ENCODE data around the gene UBE2L3. TPM values are rescaled to one million over a fixed set of nuclear protein-coding genes. Genes with fewer than 3 reads are reported as not detected.
"Not testable (repeated sequence)": the region's sequence is repeated elsewhere in the genome, so short reads cannot be mapped to it uniquely, and the experiment has no call there.

UBE2L3 gene
- polyA plus RNA-seq, 2 of the 4 experiments (the other 2 are of a cell fraction): 54.9 to 55.6 TPM

DNA sequence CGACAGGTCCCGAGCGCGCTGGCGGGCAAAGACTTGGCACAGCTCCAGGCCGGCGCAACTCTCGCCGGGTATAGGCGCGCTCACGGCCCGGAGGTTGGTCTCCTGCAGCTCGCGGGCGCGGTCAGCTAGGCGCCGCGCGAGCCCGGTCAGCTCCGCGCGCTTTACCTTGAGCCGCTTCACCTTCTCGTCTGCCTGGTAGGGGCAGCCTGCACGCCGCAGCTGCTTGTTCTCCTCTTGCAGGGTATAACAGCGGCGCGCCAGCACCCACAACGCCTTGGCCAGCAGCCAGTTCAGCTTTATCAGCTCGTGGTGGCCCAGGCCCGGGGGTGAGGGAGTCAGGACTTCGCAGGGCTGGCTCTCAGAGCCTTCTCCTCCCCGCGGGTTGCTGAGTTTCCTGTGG lies 18.0 kb upstream of the UBE2L3 start:
- H3K27ac ChIP-seq; POLR2A ChIA-PET; H3K4me3 ChIP-seq; H3K4me1 ChIP-seq; CTCF ChIA-PET; H3K9me3 ChIP-seq; DNase-seq (ENCODE audit: low read depth in 1 of 2, low spot score in 1 of 2); H3K4me2 ChIP-seq; ATAC-seq; FAIRE-seq: not testable (repeated sequence)
- WGBS (ENCODE audit: missing lambda C conversion rate): no CpG with 5 or more reads among the region's 38 CpGs

DNA sequence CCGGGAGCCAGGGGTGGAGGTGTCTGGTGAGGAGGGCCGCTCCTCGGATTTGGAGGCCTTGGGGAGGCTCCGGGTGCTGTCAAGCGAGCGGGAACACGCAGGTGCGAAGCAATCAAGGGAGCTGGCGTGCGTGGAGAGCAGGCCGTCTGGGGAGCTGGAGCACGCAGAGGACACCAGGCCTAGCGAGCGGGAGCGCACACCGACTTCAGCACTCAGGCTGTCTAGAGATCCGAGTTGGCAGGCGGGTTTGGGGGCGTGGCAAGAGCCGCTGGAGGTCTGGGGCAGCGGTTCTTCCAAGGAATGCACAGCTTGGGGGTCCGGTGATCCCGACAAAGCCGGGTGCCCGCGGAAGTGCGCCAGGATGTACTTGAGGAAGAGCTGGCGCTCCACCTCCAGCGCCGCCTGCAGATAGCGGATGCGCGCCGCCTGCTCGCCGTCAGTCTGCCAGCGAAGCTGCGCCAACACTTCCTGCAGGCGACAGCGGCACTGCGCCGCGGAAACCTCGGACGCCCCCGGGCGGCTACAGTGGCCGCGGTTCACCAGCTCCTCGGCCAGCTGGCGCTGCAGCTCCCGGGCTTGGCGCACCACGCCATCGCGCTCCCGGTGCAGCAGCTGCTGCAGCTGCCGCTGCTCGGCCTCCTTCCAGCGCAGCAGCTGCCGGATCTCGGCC lies 17.4 kb upstream of the UBE2L3 start:
- FAIRE-seq; H3K4me2 ChIP-seq; DNase-seq (ENCODE audit: low read depth in 1 of 2, low spot score in 1 of 2); CTCF ChIA-PET; H3K4me3 ChIP-seq; POLR2A ChIA-PET; H3K9me3 ChIP-seq; H3K27ac ChIP-seq; H3K4me1 ChIP-seq: not testable (repeated sequence)
- no CpG with 5 or more reads among the region's 62 CpGs for WGBS (ENCODE audit: missing lambda C conversion rate)
- peak; percentile 93 to 95 for ATAC-seq

DNA sequence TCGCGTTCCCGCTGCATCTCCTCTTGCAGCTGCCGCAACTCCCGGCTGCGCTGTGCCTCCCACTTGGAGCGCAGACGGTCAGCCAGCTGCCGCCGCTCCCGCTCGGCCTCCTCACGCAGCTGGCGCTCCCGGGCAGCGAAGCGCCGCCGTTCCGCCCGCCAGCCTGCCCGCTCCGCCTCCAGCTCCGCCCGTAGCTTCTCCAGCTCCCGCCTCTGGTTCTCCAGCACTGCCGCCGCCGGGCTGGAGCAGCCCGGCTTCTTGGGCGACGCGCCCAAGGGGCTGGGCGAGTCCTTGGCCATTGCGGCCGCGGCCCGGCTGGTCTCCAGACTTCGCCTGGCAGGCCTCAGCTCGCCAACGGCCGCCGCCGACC lies 16.9 kb upstream of the UBE2L3 start:
- ATAC-seq: peak; percentile 78 to 82
- H3K4me2 ChIP-seq; FAIRE-seq; POLR2A ChIA-PET; H3K4me1 ChIP-seq; H3K27ac ChIP-seq; H3K4me3 ChIP-seq; H3K9me3 ChIP-seq; DNase-seq (ENCODE audit: low read depth in 1 of 2, low spot score in 1 of 2); CTCF ChIA-PET: not testable (repeated sequence)
- no CpG with 5 or more reads among the region's 44 CpGs for WGBS (ENCODE audit: missing lambda C conversion rate)

DNA sequence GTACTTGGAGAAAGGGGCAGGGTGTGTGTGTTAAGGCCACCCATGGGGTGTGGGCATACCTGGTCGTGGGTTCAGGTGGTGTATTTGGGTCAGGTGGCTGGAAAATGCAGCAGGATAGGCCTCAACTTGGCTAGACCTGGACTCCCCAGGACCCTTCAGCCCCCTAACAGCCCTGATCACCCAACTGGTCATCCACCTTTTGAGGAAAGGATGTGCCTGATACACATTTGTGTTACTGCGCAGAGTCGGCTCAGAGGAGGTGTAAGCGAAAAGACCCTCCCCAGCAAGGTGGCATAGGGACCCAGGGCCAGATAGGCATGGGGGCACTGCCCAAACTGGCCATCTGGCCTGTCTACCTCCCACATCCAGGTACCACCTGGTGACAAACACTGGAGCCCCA lies 16.2 kb upstream of the UBE2L3 start, which contains the start of gene RIMBP3C:
Gene RIMBP3C, minus strand, starts transcription at position 101 of the 400 bp plus-strand sequence. CDS start 485 bp downstream, outside the sequence.
- CTCF ChIA-PET; H3K27ac ChIP-seq; POLR2A ChIA-PET; H3K4me2 ChIP-seq; DNase-seq (ENCODE audit: low read depth in 1 of 2, low spot score in 1 of 2); H3K9me3 ChIP-seq; FAIRE-seq; H3K4me3 ChIP-seq; H3K4me1 ChIP-seq; ATAC-seq: not testable (repeated sequence)
- WGBS (ENCODE audit: missing lambda C conversion rate): no CpG with 5 or more reads among the region's 4 CpGs

DNA sequence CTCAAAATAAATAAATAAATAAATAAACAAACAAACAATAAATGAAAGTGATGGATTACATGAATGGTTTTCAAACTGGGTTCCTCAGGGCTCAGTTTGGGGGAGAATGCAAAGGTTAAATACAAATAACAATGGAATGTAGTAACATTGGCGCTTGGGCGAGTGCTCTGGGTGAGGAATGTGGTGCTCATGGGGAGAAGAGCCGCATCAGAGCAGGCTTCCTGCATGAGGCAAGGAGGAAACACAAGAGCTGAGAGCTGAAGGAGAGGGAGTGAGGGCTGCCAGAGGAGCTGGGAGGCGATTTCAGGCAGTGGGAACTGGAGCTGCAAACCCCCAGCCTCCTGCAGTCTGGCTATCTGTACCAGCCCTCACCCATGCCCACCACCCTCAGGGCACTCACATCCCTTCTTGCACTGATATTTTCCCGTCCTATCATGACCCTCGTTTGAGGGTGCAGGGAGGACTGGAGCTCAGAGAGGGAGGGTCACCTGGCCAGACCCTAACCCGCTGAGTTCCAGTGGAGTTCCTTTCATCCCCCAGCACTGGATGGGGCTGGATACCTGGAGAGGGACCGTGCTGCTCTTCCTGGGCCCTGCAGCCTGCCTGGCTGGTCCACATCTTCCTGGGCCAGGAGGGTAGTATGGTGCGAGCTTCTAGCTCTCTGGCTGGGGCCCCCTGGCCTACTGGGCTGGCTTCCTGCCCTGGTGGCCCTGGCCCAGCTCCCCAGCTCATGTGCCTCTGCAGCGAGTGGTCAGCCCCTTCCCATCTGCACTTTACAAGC lies 8.0 kb upstream of the UBE2L3 start:
- no CpG with 5 or more reads among the region's 10 CpGs for WGBS (ENCODE audit: missing lambda C conversion rate)
- peak in 1 of 2 experiments; percentile 22; a peak in 3 of 6 replicates for ATAC-seq
- H3K9me3 ChIP-seq; H3K27ac ChIP-seq; DNase-seq (ENCODE audit: low read depth in 1 of 2, low spot score in 1 of 2); FAIRE-seq; CTCF ChIA-PET; H3K4me3 ChIP-seq; POLR2A ChIA-PET; H3K4me2 ChIP-seq: not testable (repeated sequence)
- H3K4me1 ChIP-seq: peaks cover 11% of the 10 kb centered on the region

DNA sequence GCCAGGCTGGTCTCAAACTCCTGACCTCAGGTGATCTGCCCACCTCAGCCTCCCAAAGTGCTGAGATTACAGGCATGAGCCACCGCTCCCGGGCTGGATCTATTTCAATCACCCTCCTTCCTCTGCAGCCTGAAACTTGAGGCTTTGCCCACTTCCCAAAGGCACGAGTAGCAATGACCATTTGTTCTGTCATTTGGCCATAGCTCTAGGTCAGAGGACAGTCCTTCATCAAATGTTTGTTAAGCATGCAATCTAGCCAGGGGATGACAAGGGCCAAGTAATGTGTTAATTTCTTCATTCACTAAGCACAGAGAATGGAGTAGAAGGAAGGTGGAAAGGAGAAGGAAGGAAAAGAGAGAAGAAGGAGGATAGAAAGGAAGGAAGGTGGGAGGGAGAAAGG lies 6.9 kb upstream of the UBE2L3 start:
- ATAC-seq; POLR2A ChIA-PET; H3K9me3 ChIP-seq; H3K27ac ChIP-seq; FAIRE-seq; CTCF ChIA-PET; H3K4me3 ChIP-seq; DNase-seq (ENCODE audit: low read depth in 1 of 2, low spot score in 1 of 2); H3K4me2 ChIP-seq: not testable (repeated sequence)
- 40% methylated on average over 1 of the region's 3 CpGs for WGBS (ENCODE audit: missing lambda C conversion rate)
- peaks cover 10% of the 10 kb centered on the region for H3K4me1 ChIP-seq

DNA sequence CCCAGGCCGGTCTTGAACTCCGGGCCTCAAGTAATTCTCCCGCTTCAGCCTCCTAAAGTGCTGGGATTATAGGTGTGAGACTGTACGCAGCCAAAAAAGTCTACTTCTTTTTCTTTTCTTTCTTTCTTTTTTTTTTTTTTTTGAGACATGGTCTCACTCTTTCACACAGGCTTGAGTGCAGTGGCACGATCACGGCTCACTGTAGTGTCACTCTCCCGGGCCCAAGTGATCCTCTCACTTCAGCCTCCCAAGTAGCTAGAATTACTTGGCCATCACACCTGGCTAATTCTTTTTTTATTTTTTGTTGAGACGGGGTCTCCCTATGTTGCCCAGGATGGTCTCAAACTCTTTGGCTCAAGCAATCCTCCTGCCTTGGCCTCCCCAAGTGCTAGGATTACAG lies 3.6 kb upstream of the UBE2L3 start:
- H3K4me2 ChIP-seq: no peak overlapping the region
- H3K9me3 ChIP-seq: no peaks in the 10 kb centered on the region
- ChIA-PET CTCF (interaction anchor here (0.7 to 1.2 kb wide), 2 partner anchors 66 to 1135 kb away, joined by 3 read pairs; no protein-coding TSS in a partner anchor), POLR2A (no interaction called here)
- TF ChIP-seq MYC (IDR thresholded peaks at IDR 0.05; ENCODE audit: borderline replicate concordance, low read length) (no peak), TFCP2L1 (CRISPR knock-in tag; IDR thresholded peaks at IDR 0.05) (no peak), SMC3 (IDR thresholded peaks at IDR 0.05) (no peak), ZSCAN20 (CRISPR knock-in tag; IDR thresholded peaks at IDR 0.05) (no peak), JUN (IDR thresholded peaks at IDR 0.05) (no peak), CBX2 (IDR thresholded peaks at IDR 0.05; ENCODE audit: borderline replicate concordance, low read depth) (no peak)
- TF ChIP-seq, protein P1, sequence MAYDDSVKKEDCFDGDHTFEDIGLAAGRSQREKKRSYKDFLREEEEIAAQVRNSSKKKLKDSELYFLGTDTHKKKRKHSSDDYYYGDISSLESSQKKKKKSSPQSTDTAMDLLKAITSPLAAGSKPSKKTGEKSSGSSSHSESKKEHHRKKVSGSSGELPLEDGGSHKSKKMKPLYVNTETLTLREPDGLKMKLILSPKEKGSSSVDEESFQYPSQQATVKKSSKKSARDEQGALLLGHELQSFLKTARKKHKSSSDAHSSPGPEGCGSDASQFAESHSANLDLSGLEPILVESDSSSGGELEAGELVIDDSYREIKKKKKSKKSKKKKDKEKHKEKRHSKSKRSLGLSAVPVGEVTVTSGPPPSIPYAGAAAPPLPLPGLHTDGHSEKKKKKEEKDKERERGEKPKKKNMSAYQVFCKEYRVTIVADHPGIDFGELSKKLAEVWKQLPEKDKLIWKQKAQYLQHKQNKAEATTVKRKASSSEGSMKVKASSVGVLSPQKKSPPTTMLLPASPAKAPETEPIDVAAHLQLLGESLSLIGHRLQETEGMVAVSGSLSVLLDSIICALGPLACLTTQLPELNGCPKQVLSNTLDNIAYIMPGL (CRISPR knock-in tag; IDR thresholded peaks at IDR 0.05; ENCODE audit: borderline replicate concordance): no peak
- TF ChIP-seq, protein P2, sequence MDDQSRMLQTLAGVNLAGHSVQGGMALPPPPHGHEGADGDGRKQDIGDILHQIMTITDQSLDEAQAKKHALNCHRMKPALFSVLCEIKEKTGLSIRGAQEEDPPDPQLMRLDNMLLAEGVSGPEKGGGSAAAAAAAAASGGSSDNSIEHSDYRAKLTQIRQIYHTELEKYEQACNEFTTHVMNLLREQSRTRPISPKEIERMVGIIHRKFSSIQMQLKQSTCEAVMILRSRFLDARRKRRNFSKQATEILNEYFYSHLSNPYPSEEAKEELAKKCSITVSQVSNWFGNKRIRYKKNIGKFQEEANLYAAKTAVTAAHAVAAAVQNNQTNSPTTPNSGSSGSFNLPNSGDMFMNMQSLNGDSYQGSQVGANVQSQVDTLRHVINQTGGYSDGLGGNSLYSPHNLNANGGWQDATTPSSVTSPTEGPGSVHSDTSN (IDR thresholded peaks at IDR 0.05): no peak
- DNase-seq (ENCODE audit: low read depth in 1 of 2, low spot score in 1 of 2) (no peak), ATAC-seq (no peak), FAIRE-seq (no peak)
- WGBS (ENCODE audit: missing lambda C conversion rate): 95% methylated on average over 8 of the region's 8 CpGs
- H3K4me3 ChIP-seq: no peak overlapping the region
- H3K27ac ChIP-seq: no peak overlapping the region
- peaks cover under 1% of the 10 kb centered on the region; the same call in 1 of the 3 replicates for H3K4me1 ChIP-seq

Data from A549 (cell line).